ENCODE results near the gene RPS25. TPM values are rescaled to one million over a fixed set of nuclear protein-coding genes. Genes with fewer than 3 reads are reported as not detected.

The RPS25 gene
- total RNA-seq, 1 donor, result 914 TPM

DNA sequence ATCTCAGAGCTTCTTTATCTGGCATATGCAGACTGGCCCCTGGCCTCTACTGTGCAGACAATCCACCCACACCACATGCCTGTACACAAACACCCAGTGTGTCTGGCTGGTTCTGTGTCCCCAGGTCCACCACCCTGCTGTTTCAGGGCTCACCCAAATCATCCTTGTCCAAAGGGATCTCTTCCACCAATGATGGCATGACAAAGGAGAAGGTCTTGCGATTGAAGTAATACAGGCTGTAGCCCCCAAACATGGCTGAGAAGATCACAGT is 10.9 kb upstream of the RPS25 start:
- no peak for DNase-seq (ENCODE audit: low read depth)

DNA sequence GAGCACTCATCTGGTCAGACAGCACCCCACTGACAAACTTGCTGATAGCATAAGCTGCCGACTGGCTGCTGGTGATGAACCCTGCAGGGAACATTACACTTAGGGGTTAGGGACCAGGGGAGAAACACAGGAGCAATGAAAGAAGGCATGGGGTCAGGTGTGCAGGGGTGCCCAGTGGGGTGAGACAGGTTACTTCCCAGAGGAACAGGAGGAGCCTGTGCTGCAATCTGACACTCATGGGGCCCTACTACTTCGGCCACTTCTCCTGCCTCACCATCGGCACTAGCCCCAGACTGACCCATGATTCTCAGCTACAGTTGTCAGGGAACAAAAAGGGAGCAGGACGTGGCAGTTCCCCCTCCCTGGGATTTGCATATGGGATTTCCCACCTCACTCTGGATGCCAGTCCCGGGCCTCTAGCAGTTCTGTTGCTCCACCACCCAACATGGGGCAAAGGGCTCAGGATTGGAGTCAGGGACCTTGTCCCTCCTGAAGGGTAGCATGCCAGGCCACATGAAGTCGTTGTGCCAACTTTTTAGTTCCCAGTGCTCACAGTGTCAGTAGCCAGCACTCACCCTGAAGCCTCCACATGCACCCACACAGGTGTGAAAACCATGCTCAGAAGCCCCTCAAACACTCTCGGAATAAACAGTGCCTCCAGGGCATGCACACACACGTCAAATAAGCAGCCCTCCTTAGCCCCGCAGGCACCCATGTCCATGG is 10.4 kb upstream of the RPS25 start:
- no peak for DNase-seq (ENCODE audit: low read depth)
- no peak overlapping the region for H3K4me3 ChIP-seq (ENCODE audit: low read depth, low read length)
- TF ChIP-seq, protein P1, sequence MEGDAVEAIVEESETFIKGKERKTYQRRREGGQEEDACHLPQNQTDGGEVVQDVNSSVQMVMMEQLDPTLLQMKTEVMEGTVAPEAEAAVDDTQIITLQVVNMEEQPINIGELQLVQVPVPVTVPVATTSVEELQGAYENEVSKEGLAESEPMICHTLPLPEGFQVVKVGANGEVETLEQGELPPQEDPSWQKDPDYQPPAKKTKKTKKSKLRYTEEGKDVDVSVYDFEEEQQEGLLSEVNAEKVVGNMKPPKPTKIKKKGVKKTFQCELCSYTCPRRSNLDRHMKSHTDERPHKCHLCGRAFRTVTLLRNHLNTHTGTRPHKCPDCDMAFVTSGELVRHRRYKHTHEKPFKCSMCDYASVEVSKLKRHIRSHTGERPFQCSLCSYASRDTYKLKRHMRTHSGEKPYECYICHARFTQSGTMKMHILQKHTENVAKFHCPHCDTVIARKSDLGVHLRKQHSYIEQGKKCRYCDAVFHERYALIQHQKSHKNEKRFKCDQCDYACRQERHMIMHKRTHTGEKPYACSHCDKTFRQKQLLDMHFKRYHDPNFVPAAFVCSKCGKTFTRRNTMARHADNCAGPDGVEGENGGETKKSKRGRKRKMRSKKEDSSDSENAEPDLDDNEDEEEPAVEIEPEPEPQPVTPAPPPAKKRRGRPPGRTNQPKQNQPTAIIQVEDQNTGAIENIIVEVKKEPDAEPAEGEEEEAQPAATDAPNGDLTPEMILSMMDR (IDR thresholded peaks at IDR 0.05; ENCODE audit: insufficient read depth, low read depth, low read length), result no peak

More for the DNA sequence above, 10.9 kb upstream of the RPS25 start:
- TF ChIP-seq, protein P1 (IDR thresholded peaks at IDR 0.05; ENCODE audit: insufficient read depth, low read depth, low read length), result no peak
- no peak overlapping the region for H3K4me3 ChIP-seq (ENCODE audit: low read depth, low read length)

- H3K4me3 ChIP-seq (ENCODE audit: low read depth, low read length), result no peak overlapping the region
- TF ChIP-seq, protein P1 (IDR thresholded peaks at IDR 0.05; ENCODE audit: insufficient read depth, low read depth, low read length), result no peak
- no peak for DNase-seq (ENCODE audit: low read depth)
These were observed 9.6 kb upstream of the RPS25 start for GRCh38 chr11:119027561-119028345.

DNA sequence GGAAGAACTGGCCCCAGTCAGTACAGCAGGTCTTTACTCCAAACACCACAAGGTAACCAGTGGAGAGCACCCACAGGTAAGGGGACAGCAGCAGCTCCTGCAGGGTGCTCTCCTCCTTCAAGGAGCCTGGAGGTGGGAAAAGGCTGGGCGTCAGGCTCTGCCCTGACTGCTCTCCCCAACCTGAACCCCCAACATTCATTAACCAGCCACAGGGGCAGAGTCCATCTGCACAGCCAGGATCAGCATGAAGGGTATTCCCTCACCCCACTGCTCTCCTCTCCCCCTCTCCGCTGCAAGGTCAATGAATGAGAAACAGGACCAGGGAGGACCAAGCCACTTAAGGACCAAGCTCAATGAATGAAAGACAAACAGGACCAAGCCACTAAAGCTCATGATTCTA is 8.8 kb upstream of the RPS25 start:
- TF ChIP-seq, protein P1 (IDR thresholded peaks at IDR 0.05; ENCODE audit: insufficient read depth, low read depth, low read length), result no peak
- H3K4me3 ChIP-seq (ENCODE audit: low read depth, low read length), result no peak overlapping the region
- DNase-seq (ENCODE audit: low read depth), result no peak

- DNase-seq (ENCODE audit: low read depth), result no peak
- no peak overlapping the region for H3K4me3 ChIP-seq (ENCODE audit: low read depth, low read length)
- TF ChIP-seq, protein P1 (IDR thresholded peaks at IDR 0.05; ENCODE audit: insufficient read depth, low read depth, low read length), result no peak
These were observed 8.0 kb upstream of the RPS25 start for GRCh38 chr11:119025978-119026766.

GRCh38 chr11:119025541-119025940 is 7.4 kb upstream of the RPS25 start:
- no peak overlapping the region for H3K4me3 ChIP-seq (ENCODE audit: low read depth, low read length)
- TF ChIP-seq, protein P1 (IDR thresholded peaks at IDR 0.05; ENCODE audit: insufficient read depth, low read depth, low read length), result no peak
- DNase-seq (ENCODE audit: low read depth), result no peak

Data from fibroblast of villous mesenchyme (primary cell).